GM21360 (cell line): Measurements from ENCODE around the gene FBLN1.
"Not testable (repeated sequence)": the region's sequence is repeated elsewhere in the genome, so short reads cannot be mapped to it uniquely, and the experiment has no call there.

Experiments
- ATAC-seq: cut with Tn5 transposase; IDR thresholded peaks from one replicate; pipeline ENCODE4 v1.9.1; 2021; ENCODE audit warnings: mild to moderate bottlenecking, moderate library complexity; ENCODE audit not compliant: unreplicated experiment

Gene FBLN1

GRCh38 chr22:45600790-45601730 lies 98.4 kb downstream of the FBLN1 start:
- ATAC-seq = no peak

DNA sequence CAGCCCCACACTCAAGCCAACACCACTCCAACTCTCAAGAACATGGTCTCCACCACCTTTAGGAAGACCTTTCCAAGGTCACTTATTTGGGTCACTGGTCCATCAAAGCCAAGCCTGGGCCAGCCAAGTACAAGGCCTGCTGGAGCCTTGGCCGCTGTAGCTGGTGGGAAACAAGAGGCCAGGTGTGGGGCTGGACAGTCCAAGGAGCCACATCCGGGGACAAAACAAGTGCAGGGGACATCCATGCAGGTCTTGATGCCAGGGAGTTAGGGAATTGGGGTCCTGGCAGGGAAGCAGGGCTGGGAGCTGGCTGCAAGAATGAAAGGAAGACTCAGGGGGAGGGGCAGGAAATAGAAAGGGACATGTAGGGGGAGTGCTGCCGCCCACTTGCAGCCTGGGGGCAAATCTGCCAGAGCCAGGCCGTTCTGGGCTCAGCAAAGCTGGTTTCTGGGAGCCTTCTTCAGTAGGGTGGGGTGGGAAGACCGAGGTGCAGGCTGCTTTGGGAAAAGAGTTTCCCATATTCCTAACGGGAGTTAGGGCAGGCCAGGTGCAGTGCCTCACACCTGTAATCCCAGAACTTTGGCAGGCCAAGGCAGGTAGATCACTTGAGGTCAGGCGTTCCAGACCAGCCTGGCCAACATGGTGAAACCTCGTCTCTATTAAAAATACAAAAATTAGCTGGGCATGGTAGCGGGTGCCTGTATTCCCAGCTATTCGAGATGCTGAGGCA lies 99.5 kb downstream of the FBLN1 start:
- ATAC-seq = no peak

- ATAC-seq = no peak
These were observed 100.3 kb downstream of the FBLN1 start for GRCh38 chr22:45602824-45603595.

DNA sequence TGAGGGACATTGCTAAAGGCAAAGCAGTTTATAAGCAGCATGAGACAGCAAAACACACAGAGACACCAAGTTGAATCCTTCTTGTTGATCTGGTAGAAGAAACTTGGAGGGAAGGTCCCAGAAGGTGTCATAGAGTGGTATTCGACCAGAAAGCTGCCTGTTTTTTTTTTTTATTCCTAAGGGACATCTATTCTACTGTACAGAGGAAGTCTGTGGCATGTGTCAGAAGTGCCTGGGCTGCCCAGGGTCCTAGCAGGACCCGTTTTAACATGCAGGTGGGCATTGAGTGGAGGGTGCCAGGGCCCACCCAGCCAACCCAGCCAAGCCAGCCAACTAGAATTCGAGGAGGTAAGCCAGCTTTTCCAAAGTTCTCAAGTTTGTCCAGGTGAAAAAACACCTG lies 100.9 kb downstream of the FBLN1 start:
- no peak for ATAC-seq

- ATAC-seq = not testable (repeated sequence)
These were observed 105.4 kb downstream of the FBLN1 start for GRCh38 chr22:45608045-45608444.

DNA sequence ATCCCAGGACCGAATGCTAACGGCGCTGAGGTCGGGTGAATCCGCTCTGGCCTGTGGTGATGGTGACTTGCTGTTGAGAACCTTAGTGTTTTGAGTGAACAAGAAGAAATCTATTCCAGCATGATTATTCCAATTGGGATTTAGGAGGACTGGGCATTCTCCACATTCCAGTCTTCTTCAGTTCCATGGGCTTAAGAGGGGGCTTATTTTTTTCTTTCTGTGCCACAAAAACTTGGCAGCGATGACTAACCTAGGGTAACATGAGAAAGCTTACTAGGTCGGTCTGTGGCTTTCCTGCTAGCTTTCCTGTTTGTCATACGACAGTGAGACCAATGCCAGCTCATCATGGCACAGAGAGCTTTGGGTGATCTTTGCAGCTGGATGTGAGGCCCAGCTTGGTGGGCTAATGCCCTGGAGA lies 106.1 kb downstream of the FBLN1 start:
- no peak for ATAC-seq

DNA sequence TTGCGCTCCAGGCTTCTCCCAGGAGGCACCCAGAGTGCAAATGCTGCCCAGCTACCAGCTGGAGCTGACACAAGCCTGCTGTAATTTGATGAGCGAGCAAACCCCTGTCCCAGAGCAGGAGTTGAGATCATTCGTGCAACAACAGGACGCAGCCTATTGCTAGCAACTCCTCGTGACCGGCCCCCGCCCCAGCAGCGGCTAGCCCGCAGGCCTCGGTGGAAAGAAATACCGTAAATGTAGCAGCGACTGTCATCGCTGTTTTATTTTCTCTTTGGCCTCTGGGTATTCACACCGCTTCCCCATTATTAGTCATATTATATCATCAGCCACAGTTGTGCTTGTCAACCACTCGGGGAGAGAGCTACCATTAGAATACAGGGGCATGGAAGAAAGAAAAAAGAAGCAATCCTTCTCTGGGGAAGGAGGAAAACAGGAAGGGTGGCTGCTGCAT lies 109.8 kb downstream of the FBLN1 start:
- ATAC-seq = no peak

- ATAC-seq = no peak
These were observed 110.3 kb downstream of the FBLN1 start for GRCh38 chr22:45612940-45613339.

- no peak for ATAC-seq
These were observed 112.7 kb downstream of the FBLN1 start for GRCh38 chr22:45615364-45615763.

- no peak for ATAC-seq
These were observed 113.7 kb downstream of the FBLN1 start for GRCh38 chr22:45616432-45616831.

GRCh38 chr22:45617948-45618347 lies 115.3 kb downstream of the FBLN1 start:
- ATAC-seq = no peak

DNA sequence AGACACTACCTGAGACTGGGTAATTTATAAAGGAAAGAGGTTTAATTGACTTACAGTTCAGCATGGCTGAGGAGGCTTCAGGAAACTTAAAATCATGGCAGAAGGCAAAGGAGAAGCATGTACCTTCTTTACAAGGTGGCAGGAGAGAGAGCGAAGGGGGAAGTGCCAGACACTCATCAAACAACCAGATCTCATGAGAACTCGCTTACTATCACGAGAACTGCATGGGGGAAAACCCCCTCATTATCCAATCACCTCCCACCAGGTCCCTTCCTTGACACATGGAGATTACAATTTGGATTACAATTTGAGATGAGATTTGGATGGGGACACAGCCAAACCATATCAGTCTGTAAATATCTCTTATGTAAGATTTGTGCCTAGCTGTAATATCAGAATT lies 118.0 kb downstream of the FBLN1 start:
- no peak for ATAC-seq

DNA sequence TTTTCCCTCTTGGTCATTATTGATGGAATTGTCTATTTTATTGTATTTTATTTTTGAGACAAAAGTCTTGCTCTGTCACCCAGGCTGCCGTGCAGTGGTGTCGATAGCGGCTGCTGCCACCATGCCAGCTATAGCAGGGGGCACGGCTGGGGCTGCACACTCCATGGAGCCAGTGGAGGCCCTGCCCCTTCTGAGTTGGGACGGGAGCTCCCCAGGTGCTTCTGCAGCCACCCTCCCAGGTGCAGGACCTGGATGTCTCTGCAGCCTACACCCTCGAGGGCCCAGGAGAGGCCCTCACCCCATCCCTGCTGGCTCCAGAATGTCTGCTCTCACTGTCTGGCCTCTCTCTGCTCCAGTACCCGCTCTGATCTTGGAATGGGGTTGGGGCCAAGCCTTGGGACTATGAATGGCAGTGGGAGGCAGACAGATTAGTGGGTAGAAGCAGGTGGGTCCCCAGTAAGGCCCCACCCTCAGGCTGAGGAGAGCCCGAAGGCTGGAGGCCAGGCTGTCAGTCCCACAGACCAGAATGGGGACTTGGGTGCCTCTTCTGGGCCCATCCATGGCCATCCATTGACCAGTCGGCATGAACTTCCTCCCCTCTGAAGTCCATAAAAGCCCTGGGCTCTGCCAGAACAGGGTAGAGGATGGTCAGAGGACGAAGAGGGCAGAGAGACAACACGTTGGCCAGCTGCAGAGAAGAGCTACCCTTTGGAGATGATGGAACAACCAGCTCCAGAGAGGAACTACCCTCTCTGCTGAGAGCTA lies 119.3 kb downstream of the FBLN1 start:
- no peak for ATAC-seq

DNA sequence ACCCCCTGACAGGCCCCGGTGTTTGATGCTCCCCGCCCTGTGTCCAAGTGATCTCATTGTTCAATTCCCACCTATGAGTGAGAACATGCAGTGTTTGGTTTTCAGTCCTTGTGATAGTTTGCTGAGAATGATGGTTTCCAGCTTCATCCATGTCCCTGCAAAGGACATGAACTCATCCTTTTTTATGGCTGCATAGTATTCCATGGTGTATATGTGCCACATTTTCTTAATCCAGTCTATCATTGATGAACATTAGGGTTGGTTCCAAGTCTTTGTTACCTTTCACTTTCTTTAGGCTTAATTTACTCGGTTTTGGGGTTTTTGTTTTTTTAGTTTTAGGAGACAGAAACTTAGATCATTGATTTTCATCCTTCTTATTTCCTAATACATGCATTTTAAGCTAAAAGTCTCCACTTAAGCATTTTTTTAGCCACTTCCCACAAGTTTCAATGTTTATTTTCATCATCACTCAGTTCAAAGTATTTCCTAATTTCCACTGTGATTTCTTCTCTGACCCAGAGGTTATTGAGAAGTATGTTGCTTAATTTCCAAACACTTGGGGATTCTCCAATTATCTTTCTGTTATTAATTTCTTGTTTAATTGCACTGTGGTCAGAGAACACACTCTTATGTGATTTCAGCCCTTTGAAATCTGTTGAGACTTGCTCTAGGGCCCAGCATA lies 120.9 kb downstream of the FBLN1 start:
- ATAC-seq = not testable (repeated sequence)

- no peak for ATAC-seq
These were observed 123.5 kb downstream of the FBLN1 start for GRCh38 chr22:45626198-45626651.

DNA sequence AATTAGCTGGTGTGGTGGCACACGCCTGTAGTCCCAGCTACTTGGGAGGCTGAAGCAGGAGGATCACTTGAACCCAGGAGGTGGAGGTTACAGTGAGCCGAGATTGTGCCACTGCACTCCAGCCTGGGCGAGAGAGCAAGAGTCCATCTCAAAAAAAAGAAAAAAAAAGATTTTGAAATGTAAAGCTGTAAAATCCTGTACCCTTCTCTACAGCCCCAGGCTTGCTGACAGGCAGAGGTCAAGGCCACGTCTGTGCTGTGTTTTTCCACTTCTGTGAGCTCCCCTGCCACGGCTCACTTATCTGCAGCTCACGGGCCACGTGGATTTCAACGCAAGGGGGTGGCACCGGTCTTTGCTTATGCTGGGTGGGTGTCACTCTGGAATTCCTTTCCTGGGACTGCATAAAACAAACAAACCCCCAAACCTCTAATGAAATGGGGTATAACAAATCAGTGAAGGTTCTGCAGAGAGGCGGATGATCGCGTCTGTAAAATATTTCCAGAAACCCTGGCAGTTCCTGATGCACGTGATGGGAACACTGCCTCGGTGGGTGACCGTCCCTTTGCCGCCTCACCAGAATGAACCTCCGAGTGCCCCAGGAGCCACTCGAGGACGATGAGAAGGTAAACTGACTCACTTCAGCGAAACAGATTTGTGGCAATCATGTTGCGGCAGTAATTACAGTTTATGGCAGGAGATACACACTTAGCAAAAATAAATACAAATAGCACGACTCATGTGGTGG lies 125.0 kb downstream of the FBLN1 start:
- no peak for ATAC-seq

DNA sequence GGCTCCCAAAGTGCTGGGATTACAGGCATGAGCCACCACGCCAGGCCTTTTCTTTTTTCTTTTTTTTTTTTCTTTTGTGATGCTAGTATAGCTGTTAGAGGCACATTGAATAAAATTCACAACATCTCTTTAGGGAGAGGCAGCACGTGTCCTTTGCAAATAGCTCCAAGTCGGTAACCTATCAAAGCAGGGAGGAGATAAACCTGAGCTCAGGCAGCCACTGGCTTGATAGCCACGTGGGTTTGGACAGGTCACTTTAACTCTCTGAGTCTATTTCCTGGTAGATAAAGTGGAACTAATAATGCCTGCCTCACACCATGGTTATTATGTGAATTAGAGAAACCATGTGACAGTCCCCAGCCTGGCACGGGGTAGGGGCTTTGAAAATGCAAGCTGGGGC lies 125.8 kb downstream of the FBLN1 start:
- ATAC-seq = no peak

DNA sequence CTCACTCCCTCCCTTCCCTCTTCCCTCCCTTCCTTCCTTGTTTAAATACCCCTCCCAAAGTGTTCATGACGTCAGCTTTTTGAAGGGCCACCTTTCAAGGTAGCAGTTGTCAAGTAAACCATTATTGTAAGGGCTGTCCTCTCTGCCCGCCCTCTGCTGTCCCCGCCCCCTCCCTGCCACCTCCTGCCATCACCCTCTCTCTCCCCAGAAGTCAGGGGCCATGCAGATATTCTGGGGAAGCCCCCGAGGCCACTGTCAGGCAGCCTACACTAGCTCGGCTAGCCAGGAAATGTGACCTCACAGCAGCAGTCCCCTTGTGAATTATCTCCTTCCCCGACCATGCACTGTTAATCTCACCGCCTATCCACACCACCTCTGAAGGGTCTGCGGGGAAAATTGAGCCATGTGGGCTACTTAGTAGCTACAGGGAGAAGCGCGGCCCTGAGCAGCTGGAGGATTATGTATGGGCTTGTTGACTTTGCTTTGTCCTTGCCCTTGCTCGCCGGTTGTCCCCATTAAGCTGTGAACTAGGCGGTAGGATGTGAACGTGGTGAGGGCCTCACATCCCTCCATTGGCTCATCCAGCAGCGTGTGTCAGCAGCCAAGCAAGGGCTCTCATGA lies 126.9 kb downstream of the FBLN1 start:
- no peak for ATAC-seq

GRCh38 chr22:45630436-45630835 lies 127.8 kb downstream of the FBLN1 start:
- no peak for ATAC-seq
